ENCODE results near the gene PCNX3. TPM values are rescaled to one million over a fixed set of nuclear protein-coding genes. Genes with fewer than 3 reads are reported as not detected.

The PCNX3 gene
- 34.6 TPM for polyA plus RNA-seq (2013, experiment 1 of 4)
- 37.6 TPM for polyA plus RNA-seq (2013, experiment 2 of 4)
- polyA plus RNA-seq (2013, experiment 3 of 4): 25.6 TPM
- polyA plus RNA-seq (2013, experiment 4 of 4): 27.1 TPM

DNA sequence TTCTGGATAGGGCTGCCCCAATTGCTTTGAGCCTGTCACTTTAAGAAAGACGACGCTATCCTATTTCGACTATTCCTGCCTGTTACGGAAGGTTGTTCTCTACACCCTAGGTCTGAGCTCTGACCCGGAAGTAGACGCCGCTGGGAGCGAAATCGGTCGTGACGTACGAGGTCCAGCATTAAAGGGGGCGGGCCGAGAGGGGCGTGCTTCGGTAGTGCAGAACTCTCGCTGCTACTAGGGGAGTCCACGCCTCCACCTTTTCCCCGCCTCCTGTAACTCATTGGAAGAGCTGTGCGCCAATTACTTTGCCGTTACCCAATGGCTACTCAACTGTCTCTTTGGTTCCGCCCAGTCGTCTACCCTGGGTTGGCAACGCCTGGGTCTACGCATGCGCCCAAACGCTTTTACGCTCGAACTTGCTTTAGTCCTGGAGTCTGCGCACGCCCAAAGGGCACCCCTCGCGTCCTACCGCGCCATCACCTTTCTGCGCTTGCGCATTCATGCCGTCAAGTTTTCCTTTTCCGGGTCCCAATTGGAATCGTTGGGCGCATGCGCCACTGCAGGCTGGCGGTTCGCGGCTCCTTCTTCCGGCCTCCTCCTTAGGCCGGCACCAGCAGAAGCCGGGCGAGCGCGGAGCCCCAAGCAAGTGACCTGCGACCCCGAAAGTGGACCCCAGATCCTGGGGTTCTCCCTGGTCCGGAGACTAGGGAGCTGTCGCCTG, at the start of gene PCNX3:
PCNX3 (plus strand) TSS at position 548 of the 721 bp plus-strand sequence. CDS start 536 bp downstream, outside the sequence.
- H3K36me3 ChIP-seq (ENCODE audit: control insufficient read depth, insufficient read depth, low read length): peaks cover 23% of the 10 kb centered on the region
- H3K4me1 ChIP-seq (ENCODE audit: control insufficient read depth, insufficient read depth, low read length): peaks cover 31% of the 10 kb centered on the region
- peak within 1 kb of the TSS; percentile 52 for H3K27ac ChIP-seq (ENCODE audit: insufficient read depth, low read depth, low read length, poor library complexity, severe bottlenecking)
- 0% methylated on average over 55 of the region's 55 CpGs for WGBS, 2 experiments
- no peaks in the 10 kb centered on the region for H3K27me3 ChIP-seq (ENCODE audit: control insufficient read depth, insufficient read depth, low read length, poor library complexity, severe bottlenecking)
- peak within 1 kb of the TSS; percentile 94 for H3K4me3 ChIP-seq (ENCODE audit: insufficient read depth, low read depth, low read length)
- no peaks in the 10 kb centered on the region for H3K9me3 ChIP-seq (ENCODE audit: control insufficient read depth, low read length)

- H3K9me3 ChIP-seq (ENCODE audit: control insufficient read depth, low read length): no peaks in the 10 kb centered on the region
- 20 to 23% methylated on average over 28 of the region's 28 CpGs for WGBS, 2 experiments
- H3K4me1 ChIP-seq (ENCODE audit: control insufficient read depth, insufficient read depth, low read length): peaks cover 29% of the 10 kb centered on the region
- no peaks in the 10 kb centered on the region for H3K36me3 ChIP-seq (ENCODE audit: control insufficient read depth, insufficient read depth, low read length)
- H3K27me3 ChIP-seq (ENCODE audit: control insufficient read depth, insufficient read depth, low read length, poor library complexity, severe bottlenecking): peaks cover 13% of the 10 kb centered on the region
- peak overlapping the region; percentile 65 for H3K27ac ChIP-seq (ENCODE audit: insufficient read depth, low read depth, low read length, poor library complexity, severe bottlenecking)
- H3K4me3 ChIP-seq (ENCODE audit: insufficient read depth, low read depth, low read length): peak overlapping the region; percentile 82
Measured at GRCh38 chr11:65569164-65569972, 46.2 kb upstream of the PCNX3 start.

GRCh38 chr11:65569973-65570918, 45.3 kb upstream of the PCNX3 start, which contains the start of gene ZNRD2:
ZNRD2 (plus strand) TSS chr11:65570477; CDS start chr11:65570492, 15 bp downstream.
- peak within 1 kb of the TSS; percentile 82 for H3K4me3 ChIP-seq (ENCODE audit: insufficient read depth, low read depth, low read length)
- WGBS, 2 experiments: 1% methylated on average over 89 of the region's 89 CpGs
- peaks cover 29% of the 10 kb centered on the region for H3K4me1 ChIP-seq (ENCODE audit: control insufficient read depth, insufficient read depth, low read length)
- no peaks in the 10 kb centered on the region for H3K9me3 ChIP-seq (ENCODE audit: control insufficient read depth, low read length)
- H3K27ac ChIP-seq (ENCODE audit: insufficient read depth, low read depth, low read length, poor library complexity, severe bottlenecking): peak within 1 kb of the TSS; percentile 65
- H3K27me3 ChIP-seq (ENCODE audit: control insufficient read depth, insufficient read depth, low read length, poor library complexity, severe bottlenecking): peaks cover 22% of the 10 kb centered on the region
- H3K36me3 ChIP-seq (ENCODE audit: control insufficient read depth, insufficient read depth, low read length): no peaks in the 10 kb centered on the region

GRCh38 chr11:65571420-65571819, 44.2 kb upstream of the PCNX3 start:
- Histone ChIP-seq H3K4me1 (ENCODE audit: control insufficient read depth, insufficient read depth, low read length) (peaks cover 29% of the 10 kb centered on the region), H3K4me3 (ENCODE audit: insufficient read depth, low read depth, low read length) (peak overlapping the region; percentile 82), H3K27ac (ENCODE audit: insufficient read depth, low read depth, low read length, poor library complexity, severe bottlenecking) (no peak overlapping the region), H3K36me3 (ENCODE audit: control insufficient read depth, insufficient read depth, low read length) (no peaks in the 10 kb centered on the region), H3K27me3 (ENCODE audit: control insufficient read depth, insufficient read depth, low read length, poor library complexity, severe bottlenecking) (peaks cover 34% of the 10 kb centered on the region), H3K9me3 (ENCODE audit: control insufficient read depth, low read length) (no peaks in the 10 kb centered on the region)
- 87 to 88% methylated on average over 9 of the region's 9 CpGs for WGBS, 2 experiments

- peaks cover 29% of the 10 kb centered on the region for H3K4me1 ChIP-seq (ENCODE audit: control insufficient read depth, insufficient read depth, low read length)
- H3K4me3 ChIP-seq (ENCODE audit: insufficient read depth, low read depth, low read length): peak overlapping the region; percentile 52
- H3K27ac ChIP-seq (ENCODE audit: insufficient read depth, low read depth, low read length, poor library complexity, severe bottlenecking): no peak overlapping the region
- H3K9me3 ChIP-seq (ENCODE audit: control insufficient read depth, low read length): no peaks in the 10 kb centered on the region
- no peaks in the 10 kb centered on the region for H3K36me3 ChIP-seq (ENCODE audit: control insufficient read depth, insufficient read depth, low read length)
- H3K27me3 ChIP-seq (ENCODE audit: control insufficient read depth, insufficient read depth, low read length, poor library complexity, severe bottlenecking): peaks cover 39% of the 10 kb centered on the region
- 4% methylated on average over 11 of the region's 11 CpGs for WGBS, 2 experiments
Measured at GRCh38 chr11:65571940-65572339, 43.6 kb upstream of the PCNX3 start.

- Histone ChIP-seq H3K27me3 (ENCODE audit: control insufficient read depth, insufficient read depth, low read length, poor library complexity, severe bottlenecking) (peaks cover 42% of the 10 kb centered on the region), H3K4me1 (ENCODE audit: control insufficient read depth, insufficient read depth, low read length) (peaks cover 29% of the 10 kb centered on the region), H3K9me3 (ENCODE audit: control insufficient read depth, low read length) (no peaks in the 10 kb centered on the region), H3K27ac (ENCODE audit: insufficient read depth, low read depth, low read length, poor library complexity, severe bottlenecking) (no peak within 1 kb of the TSS), H3K4me3 (ENCODE audit: insufficient read depth, low read depth, low read length) (peak within 1 kb of the TSS; percentile 82), H3K36me3 (ENCODE audit: control insufficient read depth, insufficient read depth, low read length) (no peaks in the 10 kb centered on the region)
- 1% methylated on average over 86 of the region's 86 CpGs for WGBS, 2 experiments
Measured at GRCh38 chr11:65572356-65573051, 43.1 kb upstream of the PCNX3 start, which contains the start of gene FAM89B. FAM89B (plus strand) TSS chr11:65572538; CDS start chr11:65572670, 132 bp downstream.

DNA sequence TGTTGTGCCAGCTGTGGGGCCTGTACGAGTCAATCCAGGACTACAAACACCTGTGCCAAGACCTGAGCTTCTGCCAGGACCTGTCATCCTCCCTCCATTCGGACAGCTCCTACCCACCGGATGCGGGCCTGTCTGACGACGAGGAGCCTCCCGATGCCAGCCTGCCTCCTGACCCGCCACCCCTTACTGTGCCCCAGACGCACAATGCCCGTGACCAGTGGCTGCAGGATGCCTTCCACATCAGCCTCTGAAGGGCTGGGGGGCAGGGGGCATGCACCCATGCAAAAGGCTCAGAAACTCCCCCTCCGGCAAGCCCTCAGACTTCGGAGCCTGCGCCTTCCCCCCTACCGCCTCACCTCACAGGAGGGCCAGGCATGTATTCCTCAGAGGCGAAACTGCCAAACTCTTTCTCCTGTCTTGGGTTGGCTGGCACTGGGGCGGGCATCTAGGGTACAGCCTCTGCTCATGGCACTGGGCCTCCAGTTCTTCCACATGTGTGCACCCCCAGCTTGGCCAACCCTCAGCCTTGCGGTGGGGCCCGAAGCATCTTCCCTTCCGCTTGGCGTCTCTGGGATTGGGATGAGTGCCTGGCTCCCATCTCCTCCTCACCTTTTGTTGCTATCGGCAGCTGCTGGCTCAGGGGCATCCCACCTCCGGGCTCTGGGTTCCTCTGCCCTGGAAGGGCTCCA, 42.0 kb upstream of the PCNX3 start:
- Histone ChIP-seq H3K4me1 (ENCODE audit: control insufficient read depth, insufficient read depth, low read length) (peaks cover 29% of the 10 kb centered on the region), H3K9me3 (ENCODE audit: control insufficient read depth, low read length) (no peaks in the 10 kb centered on the region), H3K36me3 (ENCODE audit: control insufficient read depth, insufficient read depth, low read length) (no peaks in the 10 kb centered on the region), H3K4me3 (ENCODE audit: insufficient read depth, low read depth, low read length) (peak overlapping the region; percentile 52), H3K27ac (ENCODE audit: insufficient read depth, low read depth, low read length, poor library complexity, severe bottlenecking) (no peak overlapping the region), H3K27me3 (ENCODE audit: control insufficient read depth, insufficient read depth, low read length, poor library complexity, severe bottlenecking) (peaks cover 42% of the 10 kb centered on the region)
- WGBS, 2 experiments: 82 to 83% methylated on average over 22 of the region's 22 CpGs

DNA sequence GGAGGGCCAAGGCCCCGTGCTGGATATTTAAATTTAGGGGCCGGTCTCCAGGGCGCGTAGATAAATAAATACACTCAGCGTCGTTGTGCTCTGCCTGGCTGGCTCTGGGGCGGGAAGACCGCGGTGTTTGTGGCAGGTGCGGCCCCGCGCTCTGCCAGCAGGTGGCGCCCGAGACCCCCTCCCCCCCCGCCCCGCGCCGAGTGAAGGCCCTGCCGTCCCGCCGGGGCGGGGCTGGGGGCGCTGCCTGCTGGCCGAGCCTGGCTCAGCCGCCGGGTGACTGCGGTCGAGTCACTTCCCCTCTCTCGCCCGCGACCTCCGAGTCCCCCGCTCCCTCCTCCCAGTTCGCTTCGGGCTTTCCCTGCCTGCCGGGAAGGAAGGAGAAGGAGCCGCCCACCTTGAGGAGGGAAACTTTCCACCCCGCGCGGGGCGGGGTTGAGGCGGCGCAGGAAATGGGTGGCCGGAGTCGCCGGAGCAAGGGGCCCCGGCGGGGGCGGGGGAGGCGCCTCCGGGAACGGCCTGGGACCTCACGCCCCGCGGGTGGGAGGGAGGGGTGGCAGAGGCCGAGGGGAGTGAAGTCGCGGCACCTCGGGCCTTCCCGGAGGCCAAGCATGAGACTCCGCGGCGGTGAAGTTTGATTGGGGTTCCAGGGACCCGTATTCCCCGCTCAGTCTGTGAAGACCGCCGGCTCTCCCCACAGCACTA, 41.3 kb upstream of the PCNX3 start:
- H3K4me1 ChIP-seq (ENCODE audit: control insufficient read depth, insufficient read depth, low read length): peaks cover 23% of the 10 kb centered on the region
- H3K36me3 ChIP-seq (ENCODE audit: control insufficient read depth, insufficient read depth, low read length): no peaks in the 10 kb centered on the region
- no peak overlapping the region for H3K27ac ChIP-seq (ENCODE audit: insufficient read depth, low read depth, low read length, poor library complexity, severe bottlenecking)
- H3K4me3 ChIP-seq (ENCODE audit: insufficient read depth, low read depth, low read length): peak overlapping the region; percentile 28
- peaks cover 42% of the 10 kb centered on the region for H3K27me3 ChIP-seq (ENCODE audit: control insufficient read depth, insufficient read depth, low read length, poor library complexity, severe bottlenecking)
- WGBS, 2 experiments: 2% methylated on average over 67 of the region's 67 CpGs
- no peaks in the 10 kb centered on the region for H3K9me3 ChIP-seq (ENCODE audit: control insufficient read depth, low read length)

All from ectodermal cell (in vitro differentiated cells).